Vagina (tissue), 2 donors: ENCODE data around the gene ZNF823.
"Not testable (repeated sequence)": the region's sequence is repeated elsewhere in the genome, so short reads cannot be mapped to it uniquely, and the experiment has no call there.

Source experiments
- CTCF ChIP-seq, 3 experiments: fragments of 450-650 bp in 2 of 3; fragments of 200-600 bp in 1 of 3; sonication (generic) in 1 of 3; IDR thresholded peaks; one replicate each; pipeline ENCODE4 v1.5.1; 2017 to 2019; ENCODE audit warnings: antibody characterized with exemption in 3 of 3, mild to moderate bottlenecking in 2 of 3, moderate library complexity in 2 of 3
- POLR2A ChIP-seq, 2 donors: fragments of 450-650 bp; IDR thresholded peaks; one replicate each; pipeline ENCODE4 v1.6.1; 2017; ENCODE audit warnings: antibody characterized with exemption in 2 of 2, mild to moderate bottlenecking in 2 of 2, moderate library complexity in 2 of 2

GRCh38 chr19:11776669-11777068 lies 37.9 kb upstream of the ZNF823 start:
- not testable (repeated sequence) for TF ChIP-seq CTCF, POLR2A (IDR thresholded peaks at IDR 0.05)
